Keratinocyte (primary cell): Measurements from ENCODE around the gene COL16A1.

Experiments used
- CTCF ChIP-seq, 3 experiments: IDR thresholded peaks in 1 of 3; conservative IDR thresholded peaks in 1 of 3; optimal IDR thresholded peaks in 1 of 3; 2 replicates in 2 of 3; 3 replicates in 1 of 3; pipeline versions ENCODE3 to v1.5.1; 2011; ENCODE audit warnings: low read length in 3 of 3, mild to moderate bottlenecking in 3 of 3, moderate library complexity in 2 of 3, control low read depth in 1 of 3, inconsistent platforms in 1 of 3; ENCODE audit not compliant: insufficient read depth in 2 of 3; ENCODE audit errors: extremely low read depth in 1 of 3
- EZH2 ChIP-seq: IDR thresholded peaks from one replicate; pipeline ENCODE4 v1.6.1; 2012; ENCODE audit warnings: inconsistent platforms, mild to moderate bottlenecking, low read length, moderate library complexity

- TF ChIP-seq CTCF (optimal IDR thresholded peaks at IDR 0.05 in 1 of 3, IDR thresholded peaks at IDR 0.05 in 1 of 3, conservative IDR thresholded peaks at IDR 0.05 in 1 of 3; ENCODE audit: extremely low read depth in 1 of 3, insufficient read depth in 2 of 3, low read length in 3 of 3) = no peak
- no peak for TF ChIP-seq EZH2
Measured at GRCh38 chr1:31639543-31639942, 64.3 kb downstream of the COL16A1 start.
